Stimulated activated CD8-positive, alpha-beta memory T cell treated with anti-CD3 and anti-CD28 coated beads, Interleukin-15, amount 100 ng/mL, for 24 hours (primary cell): Measurements from ENCODE around the gene PCLO.
"Not testable (repeated sequence)": the region's sequence is repeated elsewhere in the genome, so short reads cannot be mapped to it uniquely, and the experiment has no call there.

Experiments used
- DNase-seq: peaks from one replicate; pipeline ENCODE4 v3.0.0-alpha.2; 2020; ENCODE audit warnings: low read depth

Gene PCLO

GRCh38 chr7:82964150-82964882, 198.4 kb downstream of the PCLO start:
- DNase-seq = no peak

- no peak for DNase-seq
Measured at GRCh38 chr7:82961240-82961639, 201.4 kb downstream of the PCLO start.

GRCh38 chr7:82959528-82959927, 203.2 kb downstream of the PCLO start:
- no peak for DNase-seq

- no peak for DNase-seq
Measured at GRCh38 chr7:82957521-82957920, 205.2 kb downstream of the PCLO start.

- DNase-seq = no peak
Measured at GRCh38 chr7:82953324-82954027, 209.2 kb downstream of the PCLO start.

GRCh38 chr7:82950436-82950835, 212.2 kb downstream of the PCLO start:
- DNase-seq = no peak

- no peak for DNase-seq
Measured at GRCh38 chr7:82945480-82945879, 217.2 kb downstream of the PCLO start.

- DNase-seq = no peak
Measured at GRCh38 chr7:82945056-82945455, 217.6 kb downstream of the PCLO start.

- no peak for DNase-seq
Measured at GRCh38 chr7:82932516-82932915, 230.2 kb downstream of the PCLO start.

- no peak for DNase-seq
Measured at GRCh38 chr7:82926477-82926876, 236.2 kb downstream of the PCLO start.

GRCh38 chr7:82925331-82925730, 237.4 kb downstream of the PCLO start:
- no peak for DNase-seq

- no peak for DNase-seq
Measured at GRCh38 chr7:82906502-82906901, 256.2 kb downstream of the PCLO start.

GRCh38 chr7:82904871-82905270, 257.8 kb downstream of the PCLO start:
- DNase-seq = no peak

GRCh38 chr7:82901098-82901497, 261.6 kb downstream of the PCLO start:
- not testable (repeated sequence) for DNase-seq

- no peak for DNase-seq
Measured at GRCh38 chr7:82897500-82897899, 265.2 kb downstream of the PCLO start.

GRCh38 chr7:82894341-82894740, 268.3 kb downstream of the PCLO start:
- DNase-seq = not testable (repeated sequence)

GRCh38 chr7:82886324-82886723, 276.4 kb downstream of the PCLO start:
- DNase-seq = no peak

- no peak for DNase-seq
Measured at GRCh38 chr7:82865856-82866255, 296.8 kb downstream of the PCLO start.

GRCh38 chr7:82859106-82859850, 303.4 kb downstream of the PCLO start:
- DNase-seq = no peak

GRCh38 chr7:82851121-82851520, 311.6 kb downstream of the PCLO start:
- DNase-seq = no peak

- no peak for DNase-seq
Measured at GRCh38 chr7:82841828-82842227, 320.9 kb downstream of the PCLO start.

- DNase-seq = no peak
Measured at GRCh38 chr7:82840061-82840460, 322.6 kb downstream of the PCLO start.

- DNase-seq = no peak
Measured at GRCh38 chr7:82839555-82839954, 323.1 kb downstream of the PCLO start.
